ENCODE measurements around the gene LRRC47. TPM values are rescaled to one million over a fixed set of nuclear protein-coding genes. Genes with fewer than 3 reads are reported as not detected.

The LRRC47 gene
- total and polyA plus RNA-seq, 2 of the 8 experiments (the other 6 are each of a cell fraction or from before 2014, with no cell fraction given): 38.3 to 82.4 TPM

GRCh38 chr1:3745590-3746381, 50.5 kb downstream of the LRRC47 start (continued):
- TF ChIP-seq CHD7 (IDR thresholded peaks at IDR 0.05; ENCODE audit: insufficient replicate concordance, low read length): no peak
- no peak for TF ChIP-seq CTCF (IDR thresholded peaks at IDR 0.05; ENCODE audit: control extremely low read depth in 1 of 3, insufficient read depth in 1 of 3, low read depth in 1 of 3, low read length in 3 of 3)
- TF ChIP-seq NANOG (IDR thresholded peaks at IDR 0.05; ENCODE audit: insufficient read depth, low read depth, low read length, poor library complexity, severe bottlenecking): no peak
- no peak for TF ChIP-seq RNF2 (IDR thresholded peaks at IDR 0.05; ENCODE audit: borderline replicate concordance, low read depth, low read length, missing control alignments, poor library complexity, severe bottlenecking)
- TF ChIP-seq PHF8 (conservative IDR thresholded peaks at IDR 0.05; ENCODE audit: low read depth, low read length): no peak

Measured in H1 (cell line).